Activated T-cell treated with anti-CD3 and anti-CD28 coated beads, Interleukin-2, amount 50 U/mL, for 72 hours (primary cell): ENCODE data around the gene KHK. TPM values are rescaled to one million over a fixed set of nuclear protein-coding genes. Genes with fewer than 3 reads are reported as not detected.
A peak's percentile ranks its signal among the peaks of the same experiment; 100 is the strongest.
"Not testable (repeated sequence)": the region's sequence is repeated elsewhere in the genome, so short reads cannot be mapped to it uniquely, and the experiment has no call there.

Experiments used
- ATAC-seq, 2 donors: fragments of 150-1000 bp; cut with Tn5 transposase; replicated peaks in 1 of 2; 2 replicates each; pipeline ENCODE4 v1.10.0; 2021; ENCODE audit warnings: moderate library complexity in 2 of 2, mild to moderate bottlenecking in 1 of 2
- DNase-seq, 2 donors: peaks; one replicate each; pipeline ENCODE4 v3.0.0; 2021 to 2022; ENCODE audit warnings: mixed read lengths in 1 of 2
- H3K27ac Mint-ChIP-seq: one replicate; pipeline ENCODE4 v1.8.0; 2022; ENCODE audit warnings: mild to moderate bottlenecking, moderate library complexity, mixed read lengths
- H3K27me3 Mint-ChIP-seq: one replicate; pipeline ENCODE4 v1.8.0; 2022; ENCODE audit warnings: low read depth, mixed read lengths
- H3K36me3 Mint-ChIP-seq, 2 donors: one replicate each; pipeline ENCODE4 v1.8.0; 2022; ENCODE audit warnings: mixed read lengths in 2 of 2, mild to moderate bottlenecking in 1 of 2; ENCODE audit not compliant: insufficient read depth in 2 of 2
- H3K4me1 Mint-ChIP-seq: one replicate; pipeline ENCODE4 v1.8.0; 2022; ENCODE audit warnings: low read depth, mixed read lengths
- H3K4me3 Mint-ChIP-seq, 2 donors: one replicate each; pipeline ENCODE4 v1.8.0; 2022; ENCODE audit warnings: mild to moderate bottlenecking in 2 of 2, mixed read lengths in 2 of 2, moderate library complexity in 2 of 2
- H3K9me3 Mint-ChIP-seq, 2 donors: one replicate each; pipeline ENCODE4 v1.8.0; 2022; ENCODE audit warnings: mixed read lengths in 2 of 2
- total RNA-seq, 2 donors: library from RNA; stranded (reverse); gene quantifications; one replicate each; pipeline ENCODE4 v1.2.3, GENCODE V29; 2022

Gene KHK
- total RNA-seq, 2 donors from 2014 or later = 11.9 to 12.9 TPM

- peaks cover 62% of the 10 kb centered on the region for H3K4me1 Mint-ChIP-seq
- no peaks in the 10 kb centered on the region for H3K27me3 Mint-ChIP-seq
Observed at GRCh38 chr2:27069961-27070618, 16.5 kb upstream of the KHK start.

GRCh38 chr2:27070653-27071276 lies 15.8 kb upstream of the KHK start:
- Mint-ChIP-seq H3K36me3 (peaks cover 7 to 18% of the 10 kb centered on the region in 2 donors), H3K4me3 (peak overlapping the region; percentile 94 to 98), H3K9me3 (no peaks in the 10 kb centered on the region), H3K27ac (peak overlapping the region; percentile 97), H3K27me3 (no peaks in the 10 kb centered on the region), H3K4me1 (peaks cover 67% of the 10 kb centered on the region)
- ATAC-seq (no peak), DNase-seq (no peak)

More at GRCh38 chr2:27069961-27070618, 16.5 kb upstream of the KHK start:
- Mint-ChIP-seq H3K27ac (peak overlapping the region; percentile 89), H3K36me3 (peaks cover 9 to 21% of the 10 kb centered on the region in 2 donors), H3K9me3 (no peaks in the 10 kb centered on the region), H3K4me3 (peak overlapping the region; percentile 94 to 98)
- ATAC-seq (no peak), DNase-seq (no peak)

GRCh38 chr2:27071277-27071989 lies 15.1 kb upstream of the KHK start, which contains the start of gene OST4:
OST4 (minus strand) TSS chr2:27071654.
- peaks cover 66% of the 10 kb centered on the region for H3K4me1 Mint-ChIP-seq
- H3K36me3 Mint-ChIP-seq = peaks cover 3 to 12% of the 10 kb centered on the region in 2 donors
- H3K27me3 Mint-ChIP-seq = no peaks in the 10 kb centered on the region
- H3K27ac Mint-ChIP-seq = peak within 1 kb of the TSS; percentile 97
- peak within 1 kb of the TSS; percentile 94 to 98 for H3K4me3 Mint-ChIP-seq
- peak; percentile 93 to 94 for ATAC-seq
- no peaks in the 10 kb centered on the region for H3K9me3 Mint-ChIP-seq
- peak; percentile 94 to 96 for DNase-seq

- Mint-ChIP-seq H3K9me3 (no peaks in the 10 kb centered on the region), H3K4me1 (peaks cover 69% of the 10 kb centered on the region), H3K4me3 (peak overlapping the region; percentile 91 to 92), H3K36me3 (peaks cover 3 to 10% of the 10 kb centered on the region in 2 donors), H3K27me3 (no peaks in the 10 kb centered on the region), H3K27ac (peak overlapping the region; percentile 45)
- ATAC-seq (peak in 1 of 2 donors; percentile 40), DNase-seq (peak in 1 of 2 donors; percentile 63)
Observed at GRCh38 chr2:27071990-27072830, 14.4 kb upstream of the KHK start.

GRCh38 chr2:27072920-27073319 lies 13.7 kb upstream of the KHK start:
- H3K9me3 Mint-ChIP-seq = no peaks in the 10 kb centered on the region
- H3K4me1 Mint-ChIP-seq = peaks cover 71% of the 10 kb centered on the region
- ATAC-seq (no peak), DNase-seq (no peak)
- peak overlapping the region; percentile 64 for H3K27ac Mint-ChIP-seq
- H3K27me3 Mint-ChIP-seq = no peaks in the 10 kb centered on the region
- H3K4me3 Mint-ChIP-seq = peak overlapping the region; percentile 91 to 92
- peaks cover 3 to 10% of the 10 kb centered on the region in 2 donors for H3K36me3 Mint-ChIP-seq

DNA sequence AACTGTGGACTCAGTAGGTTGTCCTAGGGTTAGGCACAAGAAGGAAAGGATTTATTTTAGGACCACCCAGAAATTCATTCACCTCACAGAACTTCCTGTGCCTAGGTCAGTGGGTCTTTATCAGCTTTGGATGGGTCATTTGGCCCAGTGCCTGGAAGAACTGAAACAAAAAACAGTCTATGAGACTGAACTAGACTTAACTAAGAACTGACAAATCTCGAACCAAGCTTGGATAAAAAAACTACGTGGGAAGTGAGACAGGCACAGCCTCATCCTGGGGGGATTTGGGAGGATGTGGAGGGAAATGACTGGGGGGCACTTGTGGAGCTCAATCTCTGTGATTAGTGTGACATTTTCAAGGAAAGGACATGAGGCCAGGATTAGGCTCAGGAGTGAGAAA lies 12.8 kb upstream of the KHK start:
- no peak for ATAC-seq
- Mint-ChIP-seq H3K4me1 (peaks cover 71% of the 10 kb centered on the region), H3K27ac (peak overlapping the region; percentile 1), H3K27me3 (no peaks in the 10 kb centered on the region), H3K9me3 (no peaks in the 10 kb centered on the region), H3K36me3 (peaks cover 3 to 7% of the 10 kb centered on the region in 2 donors), H3K4me3 (peak overlapping the region in 1 of 2 donors; percentile 0)
- no peak for DNase-seq

GRCh38 chr2:27074738-27075565 lies 11.6 kb upstream of the KHK start:
- no peaks in the 10 kb centered on the region for H3K27me3 Mint-ChIP-seq
- ATAC-seq (no peak), DNase-seq (peak; percentile 48 to 56)
- H3K36me3 Mint-ChIP-seq = peaks cover 0 to 1% of the 10 kb centered on the region in 2 donors
- peak overlapping the region; percentile 39 for H3K27ac Mint-ChIP-seq
- H3K4me3 Mint-ChIP-seq = peak overlapping the region; percentile 36 to 69
- H3K4me1 Mint-ChIP-seq = peaks cover 63% of the 10 kb centered on the region
- H3K9me3 Mint-ChIP-seq = no peaks in the 10 kb centered on the region

DNA sequence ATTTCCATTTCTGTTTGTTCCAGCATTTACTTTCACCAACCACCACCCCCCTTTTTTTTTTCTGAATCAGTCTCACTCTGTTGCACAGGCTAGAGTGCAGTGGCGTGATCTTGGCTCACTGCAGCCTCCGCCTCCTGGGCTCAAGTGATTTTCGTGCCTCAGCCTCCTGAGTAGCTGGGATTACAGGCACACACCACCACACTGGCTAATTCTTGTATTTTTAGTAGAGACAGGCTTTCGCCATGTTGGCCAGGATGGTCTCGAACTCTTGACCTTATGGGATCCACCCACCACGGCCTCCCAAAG lies 11.1 kb upstream of the KHK start:
- not testable (repeated sequence) for ATAC-seq, H3K9me3 Mint-ChIP-seq, DNase-seq, H3K27me3 Mint-ChIP-seq, H3K36me3 Mint-ChIP-seq
- peak overlapping the region; percentile 39 for H3K27ac Mint-ChIP-seq
- peak overlapping the region; percentile 36 to 69 for H3K4me3 Mint-ChIP-seq
- peaks cover 63% of the 10 kb centered on the region for H3K4me1 Mint-ChIP-seq

DNA sequence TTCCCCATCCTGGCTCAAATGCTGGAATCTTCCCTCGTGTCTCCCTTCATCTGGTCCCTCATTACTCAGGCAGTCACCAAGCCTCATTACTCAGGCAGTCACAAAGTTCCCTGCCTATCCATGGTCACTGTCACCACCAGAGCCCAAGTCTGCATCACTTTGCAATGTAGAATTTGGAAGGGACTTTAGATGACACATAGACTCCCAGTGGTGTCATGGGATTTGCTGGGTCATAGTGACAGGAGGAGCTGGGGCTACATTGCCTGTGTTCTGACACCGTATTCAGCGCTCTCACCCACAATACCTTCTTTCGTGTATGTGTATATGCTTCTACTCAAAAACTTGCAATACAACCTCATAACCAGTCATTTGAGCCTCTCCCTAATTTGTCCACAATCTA lies 10.2 kb upstream of the KHK start:
- Mint-ChIP-seq H3K27ac (peak overlapping the region; percentile 1), H3K9me3 (no peaks in the 10 kb centered on the region), H3K36me3 (no peaks in the 10 kb centered on the region), H3K27me3 (no peaks in the 10 kb centered on the region), H3K4me1 (peaks cover 66% of the 10 kb centered on the region), H3K4me3 (peak overlapping the region in 1 of 2 donors; percentile 0)
- ATAC-seq (no peak), DNase-seq (no peak)

GRCh38 chr2:27077231-27077630 lies 9.3 kb upstream of the KHK start:
- Mint-ChIP-seq H3K36me3 (no peaks in the 10 kb centered on the region), H3K27me3 (no peaks in the 10 kb centered on the region), H3K9me3 (no peaks in the 10 kb centered on the region), H3K27ac (no peak overlapping the region), H3K4me3 (no peak overlapping the region), H3K4me1 (peaks cover 68% of the 10 kb centered on the region)
- ATAC-seq (no peak), DNase-seq (no peak)

- Mint-ChIP-seq H3K9me3 (no peaks in the 10 kb centered on the region), H3K4me3 (peak within 1 kb of the TSS in 1 of 2 donors; percentile 16), H3K36me3 (no peaks in the 10 kb centered on the region), H3K27me3 (no peaks in the 10 kb centered on the region), H3K27ac (no peak within 1 kb of the TSS), H3K4me1 (peaks cover 55% of the 10 kb centered on the region)
- ATAC-seq = no peak
- no peak for DNase-seq
Observed at GRCh38 chr2:27078267-27079194, 8.0 kb upstream of the KHK start, which contains the start of gene EMILIN1. EMILIN1 (plus strand) TSS chr2:27078615; CDS start chr2:27079066, 451 bp downstream.
